PC-3 (cell line): ENCODE measurements around the gene PDPK1.

Source experiments
- CTCF ChIP-seq: fragments of 300-600 bp; sonication (generic); conservative IDR thresholded peaks from 2 replicates; pipeline ENCODE4 v1.5.1; 2017; ENCODE audit warnings: antibody characterized with exemption, low read depth, mild to moderate bottlenecking, low read length
- EZH2 ChIP-seq: fragments of 300-600 bp; sonication (generic); IDR thresholded peaks from one replicate; pipeline ENCODE4 v1.6.1; 2017; ENCODE audit warnings: antibody characterized with exemption, mild to moderate bottlenecking, low read length; ENCODE audit not compliant: unreplicated experiment
- EZH2phosphoT487 ChIP-seq: fragments of 300-600 bp; sonication (generic); IDR thresholded peaks from 2 replicates; pipeline ENCODE4 v1.6.1; 2018; ENCODE audit warnings: mild to moderate bottlenecking, antibody characterized with exemption, low read length, borderline replicate concordance

- TF ChIP-seq CTCF: no peak
- no peak for TF ChIP-seq EZH2
- no peak for TF ChIP-seq EZH2phosphoT487
Measured at GRCh38 chr16:2489581-2489980, 48.2 kb upstream of the PDPK1 start.
